Kidney (tissue), 14 donors: Measurements from ENCODE around the gene PPARA. TPM values are rescaled to one million over a fixed set of nuclear protein-coding genes. Genes with fewer than 3 reads are reported as not detected.

Experiments
- DNase-seq, 5 donors: peaks; one replicate each; pipeline ENCODE4 v3.0.0-alpha.2; 2013 to 2020
- FAIRE-seq: peaks from 2 replicates; lab custom pipeline; 2012; peaks lifted over from hg19 to GRCh38; lab: Jason Lieb, UNC
- H3K27ac ChIP-seq, 2 donors: one replicate each; pipeline ENCODE4 v1.7.0; 2013; ENCODE audit warnings: low read depth in 2 of 2, low read length in 2 of 2, inconsistent platforms in 1 of 2
- H3K27me3 ChIP-seq: one replicate; pipeline ENCODE4 v1.7.1; 2013; ENCODE audit warnings: low read length, inconsistent platforms; ENCODE audit not compliant: control insufficient read depth, insufficient read depth
- H3K36me3 ChIP-seq, 3 donors: one replicate each; pipeline versions ENCODE4 v1.7.0 to v1.7.1; 2013; ENCODE audit warnings: low read length in 3 of 3, control low read depth in 1 of 3, inconsistent platforms in 1 of 3; ENCODE audit not compliant: insufficient read depth in 3 of 3, control insufficient read depth in 2 of 3
- H3K4me1 ChIP-seq, 3 donors: one replicate each; pipeline versions ENCODE4 v1.7.0 to v1.7.1; 2013; ENCODE audit warnings: low read length in 3 of 3, inconsistent platforms in 1 of 3, low read depth in 1 of 3; ENCODE audit not compliant: control insufficient read depth in 2 of 3, insufficient read depth in 2 of 3
- H3K4me3 ChIP-seq, 3 donors: one replicate each; pipeline versions ENCODE4 v1.7.0 to v1.8.1; 2013; ENCODE audit warnings: low read length in 3 of 3, control low read depth in 1 of 3, inconsistent platforms in 1 of 3
- H3K9ac ChIP-seq, 3 donors: one replicate each; pipeline versions ENCODE4 v1.7.0 to v1.7.1; 2013; ENCODE audit warnings: low read length in 3 of 3, control low read depth in 1 of 3, inconsistent platforms in 1 of 3
- H3K9me3 ChIP-seq, 3 donors: one replicate each; pipeline versions ENCODE4 v1.7.0 to v1.7.1; 2013; ENCODE audit warnings: low read length in 3 of 3, control low read depth in 1 of 3, inconsistent platforms in 1 of 3; ENCODE audit not compliant: control insufficient read depth in 2 of 3, insufficient read depth in 1 of 3
- intact Hi-C: fragments of 100-400 bp; cut with DNase I; formaldehyde crosslinking; loops from one replicate; pipeline ENCODE4 v1.11.1; 2022
- polyA plus RNA-seq: library from polyadenylated mRNA; stranded (reverse); fragments of 350-450 nt; fragmentation: Illumina TruSeq; extraction: RNeasy Lipid Tissue Mini Kit (QIAGEN cat#74804); gene quantifications from one replicate; pipeline ENCODE4 v1.2.3, GENCODE V29; 2014; ENCODE audit warnings: low read depth, low replicate concordance; ENCODE audit not compliant: insufficient read depth
- total RNA-seq: library from RNA; stranded (reverse); fragmentation: NEBNext Ultra II Directional; extraction: Animal tissue kit (Norgen Biotek cat#: 25700); gene quantifications from one replicate; pipeline ENCODE4 v1.2.1, GENCODE V29; 2021
- TF ChIP-seq, protein P1 (sequence below): IDR thresholded peaks from 3 replicates; pipeline ENCODE4 v1.5.1; 2012; ENCODE audit warnings: mild to moderate bottlenecking, moderate library complexity, borderline replicate concordance; ENCODE audit not compliant: insufficient read depth; ENCODE audit errors: extremely low read depth
- donor health status: control.
- donor health status: control.
- donor health status: control.
- donor health status: control.
- donor health status: control.
- donor health status: DM: yes; HTN: yes; CAD: no.
- donor health status: Normal renal cell carcinoma (clear cell type).

Gene PPARA
- total and polyA plus RNA-seq, 2 donors from 2014 or later = 15.8 to 36.8 TPM

DNA sequence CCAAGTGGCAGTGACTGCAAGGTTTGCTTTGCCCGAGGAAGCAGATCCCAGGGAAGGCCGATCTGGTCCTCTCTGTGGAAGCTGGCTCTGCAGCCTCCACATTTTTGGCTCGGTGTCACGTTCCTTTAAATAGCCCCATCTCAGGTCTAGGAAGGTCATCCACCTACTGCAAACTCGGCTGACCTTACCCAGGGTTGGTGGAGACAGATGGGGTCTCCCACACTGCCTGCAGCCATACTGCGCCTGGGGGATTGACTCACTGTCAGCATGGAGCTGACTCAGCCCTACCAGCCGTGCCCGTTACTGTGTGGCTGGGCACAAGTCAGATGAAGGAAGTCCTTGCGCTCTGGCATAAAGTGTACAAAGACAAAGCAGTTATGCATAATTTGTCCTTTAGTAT is 82.9 kb downstream of the PPARA start:
- Histone ChIP-seq H3K36me3 (peaks cover 0 to 47% (median 24%) of the 10 kb centered on the region in 3 donors), H3K9ac (no peak overlapping the region), H3K4me1 (no peaks in the 10 kb centered on the region), H3K9me3 (no peaks in the 10 kb centered on the region), H3K27me3 (no peaks in the 10 kb centered on the region), H3K4me3 (no peak overlapping the region), H3K27ac (no peak overlapping the region)
- no peak for FAIRE-seq
- peak in 1 of 5 donors; percentile 20 for DNase-seq
- TF ChIP-seq, protein P1, sequence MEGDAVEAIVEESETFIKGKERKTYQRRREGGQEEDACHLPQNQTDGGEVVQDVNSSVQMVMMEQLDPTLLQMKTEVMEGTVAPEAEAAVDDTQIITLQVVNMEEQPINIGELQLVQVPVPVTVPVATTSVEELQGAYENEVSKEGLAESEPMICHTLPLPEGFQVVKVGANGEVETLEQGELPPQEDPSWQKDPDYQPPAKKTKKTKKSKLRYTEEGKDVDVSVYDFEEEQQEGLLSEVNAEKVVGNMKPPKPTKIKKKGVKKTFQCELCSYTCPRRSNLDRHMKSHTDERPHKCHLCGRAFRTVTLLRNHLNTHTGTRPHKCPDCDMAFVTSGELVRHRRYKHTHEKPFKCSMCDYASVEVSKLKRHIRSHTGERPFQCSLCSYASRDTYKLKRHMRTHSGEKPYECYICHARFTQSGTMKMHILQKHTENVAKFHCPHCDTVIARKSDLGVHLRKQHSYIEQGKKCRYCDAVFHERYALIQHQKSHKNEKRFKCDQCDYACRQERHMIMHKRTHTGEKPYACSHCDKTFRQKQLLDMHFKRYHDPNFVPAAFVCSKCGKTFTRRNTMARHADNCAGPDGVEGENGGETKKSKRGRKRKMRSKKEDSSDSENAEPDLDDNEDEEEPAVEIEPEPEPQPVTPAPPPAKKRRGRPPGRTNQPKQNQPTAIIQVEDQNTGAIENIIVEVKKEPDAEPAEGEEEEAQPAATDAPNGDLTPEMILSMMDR = no peak
- intact Hi-C loops = no loop called here

DNA sequence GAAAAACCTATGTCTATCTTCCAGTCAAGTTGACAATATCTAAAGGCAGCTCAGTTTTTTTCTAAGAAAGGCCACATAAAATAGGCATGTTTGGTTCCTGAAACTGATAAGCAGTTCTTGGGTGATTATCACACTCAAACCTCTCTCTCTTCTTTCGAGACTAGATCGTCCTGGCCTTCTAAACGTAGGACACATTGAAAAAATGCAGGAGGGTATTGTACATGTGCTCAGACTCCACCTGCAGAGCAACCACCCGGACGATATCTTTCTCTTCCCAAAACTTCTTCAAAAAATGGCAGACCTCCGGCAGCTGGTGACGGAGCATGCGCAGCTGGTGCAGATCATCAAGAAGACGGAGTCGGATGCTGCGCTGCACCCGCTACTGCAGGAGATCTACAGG is 84.6 kb downstream of the PPARA start:
- no peaks in the 10 kb centered on the region for H3K9me3 ChIP-seq
- H3K27ac ChIP-seq = no peak overlapping the region
- H3K9ac ChIP-seq = no peak overlapping the region
- intact Hi-C loops = no loop called here
- H3K36me3 ChIP-seq = peaks cover 0 to 54% (median 30%) of the 10 kb centered on the region in 3 donors
- FAIRE-seq = no peak
- no peaks in the 10 kb centered on the region for H3K27me3 ChIP-seq
- H3K4me1 ChIP-seq = no peaks in the 10 kb centered on the region
- no peak for DNase-seq
- TF ChIP-seq, protein P1 = no peak
- H3K4me3 ChIP-seq = no peak overlapping the region

DNA sequence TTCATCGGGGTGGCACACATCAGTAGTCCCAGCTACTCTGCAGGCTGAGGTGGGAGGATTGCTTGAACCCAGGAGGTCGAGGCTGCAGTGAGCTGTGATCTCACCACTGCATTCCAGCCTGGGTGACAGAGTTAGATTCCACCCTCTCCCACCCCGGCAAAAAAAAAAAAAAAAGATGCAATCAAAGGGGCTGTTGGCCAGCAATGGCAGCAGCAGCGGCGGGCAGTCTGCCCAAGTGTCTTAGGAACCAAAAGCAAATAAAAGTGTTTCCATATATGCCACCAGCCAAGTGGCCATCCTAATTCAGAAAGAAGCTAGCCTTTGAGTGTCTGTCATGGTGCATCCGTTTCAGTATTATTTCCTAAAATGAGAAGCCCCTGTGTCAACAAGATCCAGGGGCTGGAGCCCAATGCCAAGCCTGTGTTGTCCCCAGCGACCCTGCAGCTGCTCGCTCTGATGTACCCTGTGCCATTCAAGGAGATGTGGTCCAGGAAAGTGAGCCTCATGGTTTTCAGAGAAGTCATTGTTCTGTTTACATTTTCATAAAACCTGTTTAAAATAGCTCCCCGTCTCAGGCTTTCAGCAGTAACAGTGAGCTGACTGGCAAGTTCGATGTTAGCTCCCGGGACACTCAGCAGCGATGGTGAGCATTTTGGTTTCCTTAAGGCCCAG is 87.3 kb downstream of the PPARA start:
- TF ChIP-seq, protein P1 = no peak
- H3K27me3 ChIP-seq = no peaks in the 10 kb centered on the region
- FAIRE-seq (no peak), DNase-seq (no peak)
- no peak overlapping the region for H3K4me3 ChIP-seq
- intact Hi-C loops = no loop called here
- no peaks in the 10 kb centered on the region for H3K4me1 ChIP-seq
- H3K9ac ChIP-seq = no peak overlapping the region
- no peak overlapping the region for H3K27ac ChIP-seq
- peaks cover 0 to 45% (median 24%) of the 10 kb centered on the region in 3 donors for H3K36me3 ChIP-seq
- no peaks in the 10 kb centered on the region for H3K9me3 ChIP-seq

DNA sequence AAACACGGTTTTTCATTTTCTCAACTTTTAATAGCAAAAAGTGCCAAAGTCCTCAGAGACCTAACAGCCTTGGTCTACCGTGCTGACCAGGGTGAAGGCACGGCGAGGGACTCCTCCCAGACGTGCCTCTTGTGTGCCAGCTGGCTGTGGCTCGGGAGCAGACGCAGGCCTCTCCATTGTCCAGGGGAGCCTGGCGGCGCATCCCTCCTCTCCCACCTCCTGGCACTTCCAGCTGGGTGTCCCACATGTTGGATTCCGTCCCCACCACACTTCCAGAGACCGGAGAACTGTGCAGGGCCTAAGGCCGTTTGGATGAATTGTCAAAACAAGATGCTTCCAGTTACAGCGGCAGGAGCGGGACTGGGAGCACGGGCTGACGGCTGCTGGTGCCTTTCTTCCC is 88.2 kb downstream of the PPARA start:
- H3K36me3 ChIP-seq = peaks cover 0 to 50% (median 24%) of the 10 kb centered on the region in 3 donors
- no peaks in the 10 kb centered on the region for H3K27me3 ChIP-seq
- no peak overlapping the region for H3K9ac ChIP-seq
- no peak overlapping the region for H3K4me3 ChIP-seq
- no peaks in the 10 kb centered on the region for H3K9me3 ChIP-seq
- DNase-seq = no peak
- no peak overlapping the region for H3K27ac ChIP-seq
- intact Hi-C loops = no loop called here
- TF ChIP-seq, protein P1 = no peak
- FAIRE-seq = no peak
- H3K4me1 ChIP-seq = no peaks in the 10 kb centered on the region
